HCEC 1CT (cell line): ENCODE results near the gene APOB.

Source experiments
- DNase-seq: peaks from one replicate; pipeline ENCODE4 v3.0.0-alpha.2; 2017

Gene APOB

GRCh38 chr2:21044694-21045371 is 960 bp upstream of the APOB start:
- DNase-seq = no peak

- DNase-seq = peak; percentile 22
These were observed 722 bp downstream of the APOB start for GRCh38 chr2:21042958-21043743.

GRCh38 chr2:21042708-21042957 is 1.2 kb downstream of the APOB start:
- no peak for DNase-seq

DNA sequence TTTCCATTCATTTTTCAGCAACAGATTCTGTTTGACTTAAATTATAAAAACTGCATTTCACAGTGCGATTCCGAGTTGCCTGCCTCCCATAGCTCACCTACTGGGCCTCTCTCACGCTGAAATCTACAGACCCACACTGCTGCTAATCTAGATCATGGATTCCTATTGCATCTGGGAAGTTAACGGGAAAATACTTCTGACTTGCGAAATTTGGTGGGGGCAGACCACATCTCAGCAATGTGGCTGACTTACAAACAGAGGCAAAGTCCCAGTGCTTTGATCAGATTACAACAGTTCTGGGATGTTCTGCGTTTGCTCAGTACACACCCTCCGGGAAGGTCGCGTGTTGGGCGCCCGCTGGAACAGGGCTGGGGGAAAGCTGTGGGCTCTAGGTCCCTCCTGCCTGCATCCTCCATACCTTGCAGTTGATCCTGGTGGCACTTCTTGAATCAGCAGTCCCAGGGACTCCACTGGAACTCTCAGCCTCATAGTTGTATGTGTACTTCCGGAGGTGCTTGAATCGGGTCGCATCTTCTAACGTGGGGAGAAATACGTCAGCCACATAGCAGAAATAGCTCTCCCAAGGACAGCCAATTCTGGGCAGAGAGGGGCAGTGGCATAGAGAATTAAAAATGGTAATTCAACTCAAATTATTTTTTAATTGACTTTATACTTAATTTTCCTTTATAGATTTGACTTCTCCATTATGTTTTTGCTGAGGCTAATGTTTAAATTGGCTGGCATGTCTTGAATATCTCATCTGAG is 1.7 kb downstream of the APOB start:
- no peak for DNase-seq

- no peak for DNase-seq
These were observed 2.4 kb downstream of the APOB start for GRCh38 chr2:21041462-21041861.

- DNase-seq = no peak
These were observed 3.1 kb downstream of the APOB start for GRCh38 chr2:21040468-21041377.

- DNase-seq = no peak
These were observed 3.9 kb downstream of the APOB start for GRCh38 chr2:21039979-21040467.

- DNase-seq = no peak
These were observed 4.8 kb downstream of the APOB start for GRCh38 chr2:21039080-21039556.

DNA sequence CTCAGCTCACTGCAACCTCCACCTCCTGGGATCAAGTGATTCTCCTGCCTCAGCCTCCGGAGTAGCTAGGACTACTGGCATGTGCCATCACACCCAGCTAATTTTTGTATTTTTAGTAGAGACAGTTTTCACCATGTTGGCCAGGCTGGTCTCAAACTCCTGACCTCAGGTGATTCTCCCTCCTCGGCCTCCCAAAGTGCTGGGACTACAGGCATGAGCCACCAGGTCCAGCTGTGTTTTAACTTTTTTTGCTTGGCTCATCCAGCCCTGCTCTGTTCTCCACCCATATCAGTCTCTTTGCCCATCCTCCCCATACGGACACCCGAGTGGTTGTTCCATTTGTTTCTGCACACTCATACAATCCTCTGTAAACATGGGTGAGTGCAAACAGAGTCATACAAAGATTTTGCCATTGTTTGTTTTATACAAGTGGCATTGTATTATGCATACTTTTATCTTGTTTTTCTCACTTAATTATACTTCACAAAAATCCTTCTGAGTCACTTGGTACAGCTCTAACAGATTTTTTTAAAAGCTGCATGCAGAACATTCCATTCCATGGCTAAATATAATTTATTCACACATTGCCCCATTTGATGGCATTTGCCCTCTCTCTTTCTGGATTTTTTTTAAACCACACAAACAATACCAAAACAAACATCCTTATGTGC is 5.3 kb downstream of the APOB start:
- peak; percentile 52 for DNase-seq

- DNase-seq = peak; percentile 31
These were observed 6.2 kb downstream of the APOB start for GRCh38 chr2:21037671-21038108.

- no peak for DNase-seq
These were observed 6.9 kb downstream of the APOB start for GRCh38 chr2:21036708-21037670.

- DNase-seq = no peak
These were observed 7.7 kb downstream of the APOB start for GRCh38 chr2:21035974-21036707.

- no peak for DNase-seq
These were observed 8.4 kb downstream of the APOB start for GRCh38 chr2:21035282-21035973.

- DNase-seq = no peak
These were observed 8.9 kb downstream of the APOB start for GRCh38 chr2:21034972-21035279.

DNA sequence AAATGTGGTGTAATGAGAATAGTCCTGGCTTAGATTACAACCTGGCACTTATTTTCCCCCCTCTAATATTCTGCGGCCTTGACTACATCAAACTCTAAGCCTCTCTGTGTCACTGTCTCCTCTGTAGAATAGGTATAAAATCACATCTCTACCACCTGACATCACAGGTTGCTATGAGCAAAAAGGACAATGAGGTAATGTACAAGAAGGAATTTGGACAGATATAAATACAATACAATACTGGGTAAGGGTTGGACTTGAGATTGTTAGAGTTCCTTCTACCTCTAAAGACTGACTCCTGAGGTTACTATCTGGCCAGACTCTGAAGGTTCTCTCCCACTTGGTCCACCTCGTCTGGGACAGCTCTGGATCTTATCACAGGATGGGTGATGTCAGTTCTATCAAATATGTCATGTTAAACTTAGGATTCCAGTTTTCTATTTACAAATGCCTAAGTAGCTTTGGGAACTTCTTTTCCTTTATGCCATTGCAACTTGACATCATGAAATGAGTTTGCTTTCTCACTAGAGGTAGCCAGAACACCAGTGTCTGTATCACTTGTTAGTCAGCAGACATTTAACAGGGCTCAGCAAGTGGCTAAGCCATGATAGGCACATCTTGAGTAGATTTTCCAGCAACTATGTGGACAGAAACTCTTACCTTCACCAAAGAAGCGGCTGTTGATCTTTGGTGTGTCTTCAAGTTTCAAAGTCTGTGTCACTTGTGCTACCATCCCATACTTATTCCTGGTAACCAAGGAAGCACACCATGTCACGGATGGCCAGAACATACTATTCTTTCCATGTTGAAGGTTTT is 9.5 kb downstream of the APOB start:
- DNase-seq = no peak

DNA sequence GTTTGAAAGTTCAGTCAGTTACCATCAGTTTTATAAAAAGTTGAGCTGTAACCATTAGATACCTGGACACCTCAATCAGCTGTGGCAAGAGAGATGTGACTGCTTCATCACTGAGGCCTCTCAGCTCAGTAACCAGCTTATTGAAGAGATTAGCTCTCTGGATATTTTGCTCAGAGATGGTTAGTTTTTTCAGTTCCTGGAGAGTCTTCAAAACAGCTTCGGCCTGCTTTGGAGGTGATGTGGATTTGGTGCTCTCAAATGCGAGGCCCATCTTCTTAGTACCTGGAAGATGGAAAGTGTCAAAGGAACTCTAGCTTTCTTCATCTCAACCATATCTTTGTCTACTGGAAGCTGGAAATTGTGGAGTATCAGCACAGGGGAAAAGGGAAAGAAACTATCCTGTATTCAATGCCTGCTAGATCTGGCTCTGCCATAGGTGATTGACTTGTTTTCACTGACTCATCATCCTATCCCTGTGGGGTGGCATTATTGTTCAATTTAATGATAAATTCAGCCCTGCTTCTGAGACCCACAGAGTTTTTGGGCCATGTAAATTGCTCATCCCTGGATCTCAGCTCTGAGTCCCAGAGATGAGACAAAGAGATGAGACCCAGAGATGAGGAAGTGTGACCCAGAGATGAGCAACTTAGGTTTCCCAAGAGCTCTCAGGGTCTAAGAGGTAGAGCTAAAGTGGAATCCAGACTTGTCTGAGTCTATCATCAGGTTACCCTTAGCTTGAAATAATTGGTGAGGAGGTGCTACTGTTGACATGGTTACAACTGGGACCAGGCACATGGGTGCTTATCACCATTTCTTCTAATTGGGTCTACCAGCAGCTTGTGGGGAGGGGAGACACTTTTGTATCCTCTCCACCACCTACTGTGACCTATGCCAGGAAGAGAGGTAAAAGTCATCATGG is 10.4 kb downstream of the APOB start:
- no peak for DNase-seq
